AG09319 (cell line): ENCODE measurements around the gene ZSCAN1.

Experiments
- DNase-seq: peaks from one replicate; pipeline ENCODE4 v3.0.0-alpha.2; 2010; ENCODE audit warnings: low read depth; ENCODE audit errors: extremely low read depth
- CTCF ChIP-seq: IDR thresholded peaks from 2 replicates; pipeline ENCODE4 v1.5.1; 2011; ENCODE audit warnings: low read depth, mild to moderate bottlenecking, inconsistent platforms, low read length, moderate library complexity

ZSCAN1 gene

GRCh38 chr19:58042495-58043340 lies 8.9 kb downstream of the ZSCAN1 start:
- no peak for DNase-seq

GRCh38 chr19:58044391-58044790 lies 10.6 kb downstream of the ZSCAN1 start:
- TF ChIP-seq CTCF: no peak
- DNase-seq: no peak

More at GRCh38 chr19:58042495-58043340, 8.9 kb downstream of the ZSCAN1 start:
- TF ChIP-seq CTCF: no peak

- TF ChIP-seq CTCF: no peak
- DNase-seq: no peak
Observed at GRCh38 chr19:58044886-58045285, 11.1 kb downstream of the ZSCAN1 start.

GRCh38 chr19:58045411-58046050 lies 11.7 kb downstream of the ZSCAN1 start:
- no peak for DNase-seq
- no peak for TF ChIP-seq CTCF

- DNase-seq: no peak
- TF ChIP-seq CTCF: no peak
Observed at GRCh38 chr19:58046856-58047255, 13.0 kb downstream of the ZSCAN1 start.

- DNase-seq: no peak
- no peak for TF ChIP-seq CTCF
Observed at GRCh38 chr19:58047672-58048071, 13.8 kb downstream of the ZSCAN1 start.

GRCh38 chr19:58052256-58052655 lies 18.4 kb downstream of the ZSCAN1 start:
- TF ChIP-seq CTCF: no peak
- no peak for DNase-seq
